Gastrocnemius medialis (tissue), 4 donors: ENCODE measurements around the gene LCN10.

Experiments
- CTCF ChIP-seq, 5 experiments: fragments of 450-650 bp in 3 of 5; fragments of 200-600 bp in 2 of 5; sonication (generic) in 2 of 5; IDR thresholded peaks in 4 of 5; conservative IDR thresholded peaks in 1 of 5; 1 replicate in 4 of 5; 2 replicates in 1 of 5; pipeline ENCODE4 v1.5.1; 2016 to 2019; ENCODE audit warnings: antibody characterized with exemption in 5 of 5, mild to moderate bottlenecking in 3 of 5, moderate library complexity in 3 of 5
- POLR2A ChIP-seq, 2 donors: fragments of 450-650 bp; IDR thresholded peaks; one replicate each; pipeline ENCODE4 v1.6.1; 2017; ENCODE audit warnings: antibody characterized with exemption in 2 of 2, mild to moderate bottlenecking in 2 of 2, moderate library complexity in 2 of 2

- TF ChIP-seq CTCF (IDR thresholded peaks at IDR 0.05 in 4 of 5, conservative IDR thresholded peaks at IDR 0.05 in 1 of 5), result no peak
- no peak for TF ChIP-seq POLR2A (IDR thresholded peaks at IDR 0.05)
Measured at GRCh38 chr9:136724772-136725171, 18.0 kb downstream of the LCN10 start.
